K562 (cell line): ENCODE measurements around the gene HECW1. TPM values are rescaled to one million over a fixed set of nuclear protein-coding genes. Genes with fewer than 3 reads are reported as not detected.

Experiments
- ATAC-seq: fragments of 200-7000 bp; cut with Tn5 transposase; 3 replicates; pipeline ENCODE4 v1.9.1; 2020; ENCODE audit warnings: moderate library complexity
- BruUV-seq: library from RNA; stranded (reverse); fragments of 400-500 nt; replicated peaks from 2 replicates; lab custom pipeline; 2021; lab: Mats Ljungman, UMichigan
- CTCF ChIA-PET: fragments of 300-600 bp; formaldehyde crosslinking; extraction: SDS; loops from one replicate; lab custom pipeline; 2021; ENCODE audit warnings: low intra/inter-chr PET ratio; lab: Yijun Ruan, JAX
- POLR2A ChIA-PET: fragments of 300-600, 350-650 bp; sonication (Branson Sonifier 250); formaldehyde crosslinking; extraction: SDS; loops from one replicate; lab custom pipeline; 2021; ENCODE audit warnings: antibody characterized with exemption, inconsistent platforms; lab: Yijun Ruan, JAX
- DNase-seq, 4 experiments: peaks; one replicate each; pipeline versions ENCODE4 v3.0.0 to v3.0.0-alpha.2; 2011 to 2018; ENCODE audit warnings: low spot score in 3 of 4, mixed read lengths in 3 of 4; ENCODE audit errors: extremely low read depth in 1 of 4
- FAIRE-seq: peaks from 2 replicates; lab custom pipeline; 2011; peaks lifted over from hg19 to GRCh38; lab: Jason Lieb, UNC
- H2AFZ ChIP-seq: 2 replicates; pipeline ENCODE4 v1.6.0; 2011; ENCODE audit warnings: low read depth, low read length, control low read depth, inconsistent platforms
- H3K27ac ChIP-seq: fragments of 200-600 bp; 3 replicates; pipeline ENCODE4 v1.8.0; 2011; ENCODE audit warnings: low read depth, mild to moderate bottlenecking, control low read depth, inconsistent platforms, low read length, moderate library complexity, mixed read lengths; ENCODE audit errors: extremely low read depth
- H3K27me3 ChIP-seq, 2 experiments: fragments of 300-600 bp in 1 of 2; 2 replicates in 1 of 2; 3 replicates in 1 of 2; pipeline versions ENCODE4 v1.6.0 to v1.8.0; 2011; ENCODE audit warnings: inconsistent platforms in 2 of 2, low read length in 2 of 2, mild to moderate bottlenecking in 1 of 2, mixed read lengths in 1 of 2, moderate library complexity in 1 of 2; ENCODE audit not compliant: control insufficient read depth in 2 of 2, insufficient read depth in 2 of 2
- H3K36me3 ChIP-seq: fragments of 300-600 bp; 3 replicates; pipeline ENCODE4 v1.8.0; 2011; ENCODE audit warnings: mild to moderate bottlenecking, low read length, inconsistent platforms; ENCODE audit not compliant: control insufficient read depth, insufficient read depth
- H3K4me1 ChIP-seq, 2 experiments: fragments of 200-600 bp in 1 of 2; replicated peaks in 1 of 2; 2 replicates in 1 of 2; 3 replicates in 1 of 2; pipeline versions ENCODE4 v1.5.1 to v1.8.0; 2011; ENCODE audit warnings: inconsistent platforms in 2 of 2, low read length in 2 of 2, mild to moderate bottlenecking in 1 of 2, mixed read lengths in 1 of 2, moderate library complexity in 1 of 2; ENCODE audit not compliant: control insufficient read depth in 2 of 2, insufficient read depth in 2 of 2
- H3K4me2 ChIP-seq: 2 replicates; pipeline ENCODE4 v1.6.1; 2011; ENCODE audit warnings: low read length, control low read depth, inconsistent platforms, mixed read lengths; ENCODE audit not compliant: insufficient read depth
- H3K4me3 ChIP-seq: fragments of 200-600 bp; sonication (generic), shearing (Covaris generic); 2 replicates; pipeline ENCODE4 v1.5.1; 2016; ENCODE audit warnings: control low read depth, inconsistent platforms
- H3K79me2 ChIP-seq: fragments of 200-600 bp; 3 replicates; pipeline ENCODE4 v1.8.0; 2011; ENCODE audit warnings: low read length, inconsistent platforms; ENCODE audit not compliant: control insufficient read depth, insufficient read depth
- H3K9ac ChIP-seq, 2 experiments: 2 replicates each; pipeline versions ENCODE4 v1.6.0 to v1.6.1; 2011; ENCODE audit warnings: low read depth in 2 of 2, low read length in 2 of 2, control low read depth in 1 of 2, inconsistent platforms in 1 of 2, mild to moderate bottlenecking in 1 of 2, mixed read lengths in 1 of 2; ENCODE audit not compliant: insufficient read depth in 1 of 2
- H3K9me1 ChIP-seq: one replicate; pipeline ENCODE4 v1.6.0; 2011; ENCODE audit warnings: inconsistent platforms, mild to moderate bottlenecking, low read length, moderate library complexity; ENCODE audit not compliant: control insufficient read depth, insufficient read depth
- H3K9me3 ChIP-seq: replicated peaks from 2 replicates; pipeline ENCODE4 v1.5.1; 2011; ENCODE audit warnings: low read depth, low read length, inconsistent platforms; ENCODE audit not compliant: control insufficient read depth, insufficient read depth
- H4K20me1 ChIP-seq: replicated peaks from 2 replicates; pipeline ENCODE4 v1.6.1; 2011; ENCODE audit warnings: low read length, inconsistent platforms, mixed read lengths; ENCODE audit not compliant: control insufficient read depth, insufficient read depth
- CAMTA2 ChIP-seq: fragments of 250-450 bp; sonication (Bioruptor Pico); conservative IDR thresholded peaks from 2 replicates; pipeline ENCODE4 v1.5.1; 2022
- CTBP1 ChIP-seq: fragments of 450-650 bp; IDR thresholded peaks from 2 replicates; pipeline ENCODE4 v1.6.1; 2016; ENCODE audit warnings: borderline replicate concordance
- ELF1 ChIP-seq: fragments of 200-800 bp; sonication (Bioruptor generic); IDR thresholded peaks from 2 replicates; pipeline ENCODE4 v1.6.1; 2016; ENCODE audit warnings: missing genetic modification characterization, missing compliant biosample characterization
- FOXJ3 ChIP-seq: sonication (generic); formaldehyde crosslinking; IDR thresholded peaks from 2 replicates; pipeline ENCODE4 v1.4.0; 2020; ENCODE audit warnings: mild to moderate bottlenecking, missing genetic modification reagents
- FOXK2 ChIP-seq, 2 experiments: fragments of 450-650 bp; IDR thresholded peaks in 1 of 2; conservative IDR thresholded peaks in 1 of 2; 2 replicates each; pipeline ENCODE4 v1.6.1; 2016; ENCODE audit warnings: low read depth in 2 of 2, mild to moderate bottlenecking in 1 of 2
- HOXB6 ChIP-seq: fragments of 250-450 bp; sonication (Bioruptor Pico); IDR thresholded peaks from 2 replicates; pipeline ENCODE4 v1.5.1; 2022; ENCODE audit warnings: mild to moderate bottlenecking, borderline replicate concordance
- MAFF ChIP-seq: IDR thresholded peaks from 2 replicates; pipeline ENCODE4 v1.6.1; 2012; ENCODE audit warnings: low read length, improper control_type of control experiment
- MCM7 ChIP-seq, 2 experiments: fragments of 450-650 bp; IDR thresholded peaks; 2 replicates each; pipeline ENCODE4 v1.6.1; 2016 to 2018
- NCOA6 ChIP-seq: fragments of 450-650 bp; IDR thresholded peaks from 2 replicates; pipeline ENCODE4 v1.6.1; 2017; ENCODE audit warnings: mild to moderate bottlenecking
- POLR2AphosphoS2 ChIP-seq: IDR thresholded peaks from 2 replicates; pipeline ENCODE4 v1.6.1; 2012; ENCODE audit warnings: low read length, improper control_type of control experiment
- POLR2AphosphoS5 ChIP-seq: IDR thresholded peaks from 2 replicates; pipeline ENCODE4 v1.6.1; 2011; ENCODE audit warnings: mild to moderate bottlenecking, low read depth, low read length, moderate library complexity; ENCODE audit not compliant: control insufficient read depth, insufficient read depth
- RAD21 ChIP-seq, 2 experiments: fragments of 250-450 bp in 1 of 2; fragments of 450-650 bp in 1 of 2; sonication (Bioruptor Pico) in 1 of 2; formaldehyde crosslinking in 1 of 2; IDR thresholded peaks in 1 of 2; conservative IDR thresholded peaks in 1 of 2; 2 replicates each; pipeline versions ENCODE4 v1.4.0 to v1.8.0; 2020 to 2022; ENCODE audit warnings: mild to moderate bottlenecking in 2 of 2, moderate library complexity in 1 of 2
- ZNF347 ChIP-seq: fragments of 450-650 bp; formaldehyde crosslinking; IDR thresholded peaks from 2 replicates; pipeline ENCODE4 v1.4.0; 2020; ENCODE audit warnings: low read depth, mild to moderate bottlenecking, moderate library complexity
- WGBS: fragments of 100-300 bp; shearing (Covaris generic); methylation state at CpG from one replicate; pipeline ENCODE4 v1.1.6; 2016; ENCODE audit warnings: low coverage, mixed read lengths; ENCODE audit not compliant: insufficient coverage; ENCODE audit errors: missing lambda C conversion rate; 5-methylcytosine and 5-hydroxymethylcytosine counted together
- in situ Hi-C: fragments of 300-500 bp; cut with MboI; formaldehyde crosslinking; loops from 4 replicates; pipeline ENCODE4 v1.15.0; 2018; ENCODE audit warnings: inconsistent platforms, mixed read lengths
- intact Hi-C: fragments of 100-400 bp; cut with micrococcal nuclease; formaldehyde crosslinking; loops from 2 replicates; pipeline ENCODE4 v1.14.2; 2022
- polyA plus RNA-seq, 8 experiments: library from polyadenylated mRNA; depleted of rRNA in 4 of 8; stranded (reverse) in 5 of 8; unstranded in 3 of 8; fragments of >200 nt; fragmentation: Nextera tagmentation in 2 of 8; fragmentation: Illumina TruSeq in 1 of 8; extraction: Ambion mirVana in 2 of 8; extraction: Trizol in 1 of 8; gene quantifications; 2 replicates each; pipeline versions ENCODE4 v1.2.1 to v1.2.3, GENCODE V29; 2011 to 2014; ENCODE audit warnings: inconsistent platforms in 1 of 8, missing spikeins in 1 of 8
- total RNA-seq, 7 experiments: library from RNA; depleted of rRNA in 6 of 7; stranded (reverse); fragments of >200 nt in 6 of 7; fragmentation: Illumina TruSeq in 2 of 7; extraction: Trizol in 2 of 7; gene quantifications; 2 replicates each; pipeline versions ENCODE4 v1.2.1 to v1.2.3, GENCODE V29; 2011 to 2021; ENCODE audit warnings: low replicate concordance in 1 of 7
- TF ChIP-seq, protein P1 (sequence below): fragments of 250-450 bp; sonication (Bioruptor Pico); IDR thresholded peaks from 2 replicates; pipeline ENCODE4 v1.5.0; 2020; ENCODE audit warnings: mild to moderate bottlenecking, borderline replicate concordance
- TF ChIP-seq, protein P2 (sequence below), 2 experiments: fragments of 250-450 bp in 1 of 2; fragments of 450-650 bp in 1 of 2; sonication (Bioruptor Pico) in 1 of 2; IDR thresholded peaks; 2 replicates each; pipeline versions ENCODE4 v1.6.1 to v1.8.0; 2016 to 2021; ENCODE audit warnings: mild to moderate bottlenecking in 2 of 2, moderate library complexity in 2 of 2, missing compliant biosample characterization in 1 of 2, missing genetic modification characterization in 1 of 2
- TF ChIP-seq, protein P3 (sequence below): fragments of 450-650 bp; formaldehyde crosslinking; IDR thresholded peaks from 2 replicates; pipeline ENCODE4 v1.4.0; 2022; ENCODE audit warnings: missing genetic modification characterization

The HECW1 gene
- total and polyA plus RNA-seq, 9 of the 15 experiments (the other 6 are each of a cell fraction or from before 2014, with no cell fraction given): 0.07 to 0.31 (median 0.13) TPM; not detected in 4

DNA sequence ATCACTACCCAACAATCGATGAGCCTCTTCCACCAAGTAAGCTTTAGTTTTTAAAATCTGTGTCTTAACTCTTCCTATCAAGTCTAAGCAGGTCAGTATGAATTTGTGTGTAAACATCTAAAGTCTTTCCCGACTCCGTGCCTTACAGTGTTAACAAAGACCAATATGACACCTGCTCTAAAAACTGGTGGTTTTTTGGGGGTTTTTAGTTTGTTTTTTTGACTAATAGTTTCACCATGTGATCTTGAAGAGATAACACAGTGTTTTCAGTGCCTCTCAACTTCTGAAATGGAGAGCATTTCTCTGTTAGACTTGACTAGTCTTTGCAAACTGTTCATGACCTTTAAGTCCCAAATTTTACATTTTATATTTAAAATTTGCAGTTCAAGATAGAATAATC is 338.4 kb downstream of the HECW1 start (continued):
- TF ChIP-seq MAFF (no peak), POLR2AphosphoS5 (no peak), NCOA6 (no peak), FOXJ3 (CRISPR knock-in tag) (no peak), ZNF347 (CRISPR knock-in tag) (no peak)
- TF ChIP-seq, protein P1, sequence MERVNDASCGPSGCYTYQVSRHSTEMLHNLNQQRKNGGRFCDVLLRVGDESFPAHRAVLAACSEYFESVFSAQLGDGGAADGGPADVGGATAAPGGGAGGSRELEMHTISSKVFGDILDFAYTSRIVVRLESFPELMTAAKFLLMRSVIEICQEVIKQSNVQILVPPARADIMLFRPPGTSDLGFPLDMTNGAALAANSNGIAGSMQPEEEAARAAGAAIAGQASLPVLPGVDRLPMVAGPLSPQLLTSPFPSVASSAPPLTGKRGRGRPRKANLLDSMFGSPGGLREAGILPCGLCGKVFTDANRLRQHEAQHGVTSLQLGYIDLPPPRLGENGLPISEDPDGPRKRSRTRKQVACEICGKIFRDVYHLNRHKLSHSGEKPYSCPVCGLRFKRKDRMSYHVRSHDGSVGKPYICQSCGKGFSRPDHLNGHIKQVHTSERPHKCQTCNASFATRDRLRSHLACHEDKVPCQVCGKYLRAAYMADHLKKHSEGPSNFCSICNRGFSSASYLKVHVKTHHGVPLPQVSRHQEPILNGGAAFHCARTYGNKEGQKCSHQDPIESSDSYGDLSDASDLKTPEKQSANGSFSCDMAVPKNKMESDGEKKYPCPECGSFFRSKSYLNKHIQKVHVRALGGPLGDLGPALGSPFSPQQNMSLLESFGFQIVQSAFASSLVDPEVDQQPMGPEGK (CRISPR knock-in tag): no peak
- TF ChIP-seq, all 486 proteins: peak for 0

DNA sequence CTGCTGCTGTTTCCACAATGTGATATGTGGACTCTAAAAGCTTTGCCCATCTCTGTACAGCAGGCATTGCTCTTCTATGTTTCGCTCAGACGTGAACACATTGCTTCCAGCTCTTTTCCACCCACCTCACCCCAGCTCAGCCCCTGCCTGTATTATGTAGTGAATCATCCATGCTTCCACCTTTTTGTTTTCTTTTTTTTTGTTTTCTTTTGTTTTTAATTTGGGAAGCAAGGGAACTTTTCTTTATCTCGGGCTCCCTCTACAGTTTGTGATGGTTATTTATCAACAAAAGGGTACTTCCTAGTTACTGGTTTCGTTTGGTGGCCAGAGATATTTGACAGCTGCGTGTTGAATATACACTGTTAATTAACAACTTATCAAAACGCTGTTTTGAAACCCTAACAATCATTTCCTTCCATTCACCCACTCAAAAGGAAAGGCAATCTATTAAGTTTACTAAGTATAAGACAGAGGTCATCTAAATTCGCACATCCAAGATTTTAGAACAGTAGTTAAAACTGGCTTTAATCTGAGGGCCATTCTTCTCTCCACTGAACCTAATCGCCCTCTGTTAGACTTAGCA is 342.6 kb downstream of the HECW1 start:
- in situ Hi-C loops (no loop called here), intact Hi-C loops (loop anchor here (5.0 kb wide), 1 partner anchor 122 kb away; no protein-coding TSS in a partner anchor)
- TF ChIP-seq FOXK2 (conservative IDR thresholded peaks at IDR 0.05 in 1 of 2, IDR thresholded peaks at IDR 0.05 in 1 of 2; ENCODE audit: low read depth in 2 of 2): peak; percentile 74; a peak in 3 of 4 replicates
- TF ChIP-seq, protein P2, sequence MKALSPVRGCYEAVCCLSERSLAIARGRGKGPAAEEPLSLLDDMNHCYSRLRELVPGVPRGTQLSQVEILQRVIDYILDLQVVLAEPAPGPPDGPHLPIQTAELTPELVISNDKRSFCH (CRISPR knock-in tag; IDR thresholded peaks at IDR 0.05): no peak
- TF ChIP-seq, protein P2 (tag; IDR thresholded peaks at IDR 0.05): no peak
- TF ChIP-seq, protein P3, sequence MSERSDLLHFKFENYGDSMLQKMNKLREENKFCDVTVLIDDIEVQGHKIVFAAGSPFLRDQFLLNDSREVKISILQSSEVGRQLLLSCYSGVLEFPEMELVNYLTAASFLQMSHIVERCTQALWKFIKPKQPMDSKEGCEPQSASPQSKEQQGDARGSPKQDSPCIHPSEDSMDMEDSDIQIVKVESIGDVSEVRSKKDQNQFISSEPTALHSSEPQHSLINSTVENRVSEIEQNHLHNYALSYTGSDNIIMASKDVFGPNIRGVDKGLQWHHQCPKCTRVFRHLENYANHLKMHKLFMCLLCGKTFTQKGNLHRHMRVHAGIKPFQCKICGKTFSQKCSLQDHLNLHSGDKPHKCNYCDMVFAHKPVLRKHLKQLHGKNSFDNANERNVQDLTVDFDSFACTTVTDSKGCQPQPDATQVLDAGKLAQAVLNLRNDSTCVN (CRISPR knock-in tag): no peak
- no peak for TF ChIP-seq MCM7 (IDR thresholded peaks at IDR 0.05)
- no peak for TF ChIP-seq CTBP1
- no peak for TF ChIP-seq HOXB6
- no peak for TF ChIP-seq POLR2AphosphoS2
- no peak for TF ChIP-seq CAMTA2 (CRISPR knock-in tag)
- TF ChIP-seq ELF1 (tag): peak; percentile 32; the same call in 1 of the 2 replicates
- TF ChIP-seq RAD21 (CRISPR knock-in tag; conservative IDR thresholded peaks at IDR 0.05 in 1 of 2, IDR thresholded peaks at IDR 0.05 in 1 of 2): peak; percentile 28 to 55; a peak in 3 of 4 replicates

More for the DNA sequence above, 342.6 kb downstream of the HECW1 start:
- ATAC-seq (peak; percentile 70; the same call in 2 of the 3 replicates), DNase-seq (peak; percentile 28 to 45 (median 36)), FAIRE-seq (peak; percentile 78)
- BruUV-seq: no TSS peak
- ChIA-PET CTCF (interaction anchor here (3.4 kb wide), 1 partner anchor 384 kb away, joined by 25 read pairs; no protein-coding TSS in a partner anchor), POLR2A (interaction anchor here (0.5 to 0.6 kb wide), 3 partner anchors 16 to 452 kb away, joined by 3 read pairs; no protein-coding TSS in a partner anchor)
- H4K20me1 ChIP-seq: no peaks in the 10 kb centered on the region; the same call in 1 of the 2 replicates
- no peak overlapping the region for H3K4me2 ChIP-seq
- 0% methylated on average over 8 of the region's 8 CpGs for WGBS
- no peak overlapping the region for H3K4me3 ChIP-seq
- no peaks in the 10 kb centered on the region for H3K79me2 ChIP-seq
- 0 out of 2 replicates have a peak overlapping the region, but pooled peaks have one; percentile 42 for H2AFZ ChIP-seq
- no peaks in the 10 kb centered on the region for H3K9me1 ChIP-seq
- H3K27me3 ChIP-seq: peaks cover 20 to 21% of the 10 kb centered on the region in 2 experiments; a peak in 4 of 5 replicates
- no peak overlapping the region for H3K27ac ChIP-seq
- no peak overlapping the region for H3K9ac ChIP-seq
- no peaks in the 10 kb centered on the region for H3K36me3 ChIP-seq
- no peaks in the 10 kb centered on the region for H3K9me3 ChIP-seq
- H3K4me1 ChIP-seq: no peaks in the 10 kb centered on the region; a peak in 1 of 5 replicates
